Effector CD8-positive, alpha-beta T cell (primary cell): Measurements from ENCODE around the gene ELOB.

Experiments
- DNase-seq: peaks from one replicate; lab custom pipeline; 2025; lab: John Stamatoyannopoulos, UW
- total RNA-seq, 4 experiments: gene quantifications; one replicate each; lab custom pipeline; 2026; lab: John Stamatoyannopoulos, UW

The ELOB gene
- total RNA-seq, result 94.0 to 136 (median 104) reads per million in 4 experiments

DNA sequence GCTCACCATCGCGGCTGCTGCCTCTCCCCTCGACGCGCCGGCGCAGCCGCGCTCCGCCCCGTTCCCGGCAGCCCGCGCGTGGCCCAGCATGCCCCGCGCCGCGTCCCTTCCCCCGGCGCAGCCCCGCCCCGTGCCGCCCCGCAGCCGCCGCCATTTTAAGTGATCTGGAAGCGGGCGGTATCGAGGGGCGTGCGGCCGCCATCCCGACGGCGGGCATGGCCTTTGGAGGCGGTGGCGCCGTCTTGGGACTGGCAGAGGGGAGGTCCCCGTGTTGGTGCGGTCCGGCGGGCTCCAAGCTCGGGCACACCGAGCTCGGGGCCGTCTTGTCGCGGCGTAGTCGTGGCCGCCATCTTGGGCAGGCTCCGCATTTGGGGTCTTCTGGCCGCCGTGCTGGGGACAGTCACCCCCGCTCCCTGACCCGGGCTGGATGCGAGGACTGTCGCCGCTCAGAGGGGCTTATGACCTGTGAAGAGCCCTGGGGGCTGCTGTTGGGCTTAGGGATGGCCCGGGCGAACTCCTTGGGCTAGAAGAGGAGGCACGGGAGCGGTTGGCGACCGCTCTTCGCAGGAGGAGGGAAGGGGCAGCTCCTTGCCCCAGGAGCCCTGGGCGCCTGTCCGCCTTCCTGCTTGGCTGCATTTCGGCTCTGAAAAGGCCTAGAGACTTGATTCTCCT, at the start of gene ELOB:
Gene ELOB (minus strand): TSS at position 50 of the 672 bp plus-strand sequence. CDS start 41 bp downstream, at position 9.
- DNase-seq, result peak; percentile 82

DNA sequence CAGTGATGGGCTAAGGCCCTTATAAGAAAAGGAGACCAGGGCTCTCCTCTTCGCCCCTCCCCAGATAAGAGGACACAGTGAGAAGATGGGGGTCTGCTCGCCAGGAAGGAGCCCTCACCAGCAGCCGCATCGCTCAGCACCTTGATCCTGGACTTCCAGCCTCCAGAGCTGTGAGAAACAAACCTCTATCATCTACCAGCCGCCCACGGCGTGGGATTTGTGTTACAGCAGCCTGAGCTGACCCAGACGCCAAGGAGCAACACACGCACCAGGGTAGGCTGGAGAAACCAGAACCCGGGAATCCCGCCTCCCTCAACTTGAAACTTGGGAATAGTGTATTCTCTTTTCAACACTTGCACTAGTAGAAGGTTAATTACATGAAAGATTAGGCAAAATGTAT, 48.8 kb upstream of the ELOB start:
- no peak for DNase-seq

DNA sequence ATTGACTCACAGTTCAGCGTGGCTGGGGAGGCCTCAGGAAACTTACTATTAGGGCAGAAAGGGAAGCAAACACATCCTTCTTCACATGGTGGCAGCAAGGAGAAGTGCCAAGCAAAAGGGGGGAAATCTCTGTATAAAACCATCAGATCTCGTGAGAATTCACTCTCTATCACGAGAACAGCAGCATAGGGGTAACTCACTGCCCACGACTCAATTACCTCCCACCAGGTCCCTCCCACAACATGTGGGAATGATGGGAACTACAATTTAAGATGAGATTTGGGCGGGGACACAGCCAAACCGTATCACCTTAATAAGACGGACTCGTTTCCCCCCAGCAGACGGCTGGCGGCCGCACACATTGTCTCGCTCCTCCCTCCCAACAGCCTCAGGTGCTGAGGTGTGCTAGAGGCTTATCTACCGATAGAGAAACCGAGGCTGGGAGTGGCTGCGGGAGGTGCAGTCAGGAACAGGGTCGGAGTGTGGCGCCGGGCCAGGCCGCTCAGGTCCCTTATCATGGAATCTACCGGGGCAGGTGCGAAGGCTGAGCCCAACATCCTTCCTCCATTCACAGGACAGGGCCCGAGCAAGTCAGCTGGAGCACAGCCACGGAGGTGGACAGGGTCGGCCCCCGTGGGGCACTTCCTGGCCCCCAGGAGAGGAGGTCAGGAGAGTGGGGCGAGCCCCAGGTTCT, 48.1 kb upstream of the ELOB start:
- no peak for DNase-seq

DNA sequence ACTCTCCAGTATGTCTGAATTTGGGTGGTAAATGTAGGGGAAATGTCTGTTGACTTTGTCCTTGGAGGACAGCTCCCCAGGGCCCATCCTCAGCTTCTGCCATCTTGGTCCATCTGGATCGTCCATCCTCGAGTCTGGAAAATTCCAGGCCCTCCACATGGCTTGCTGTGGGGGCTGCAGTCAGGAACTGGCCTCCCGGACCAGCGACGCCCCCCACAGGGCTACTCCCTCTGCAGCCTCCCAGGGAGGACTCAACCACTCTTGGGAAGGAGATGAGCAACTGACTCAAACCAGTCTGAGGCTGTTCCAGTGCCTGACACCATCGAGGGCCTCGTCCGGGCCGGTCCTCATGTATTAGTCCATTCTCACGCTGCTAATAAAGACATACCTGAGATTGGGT, 47.5 kb upstream of the ELOB start:
- no peak for DNase-seq

DNA sequence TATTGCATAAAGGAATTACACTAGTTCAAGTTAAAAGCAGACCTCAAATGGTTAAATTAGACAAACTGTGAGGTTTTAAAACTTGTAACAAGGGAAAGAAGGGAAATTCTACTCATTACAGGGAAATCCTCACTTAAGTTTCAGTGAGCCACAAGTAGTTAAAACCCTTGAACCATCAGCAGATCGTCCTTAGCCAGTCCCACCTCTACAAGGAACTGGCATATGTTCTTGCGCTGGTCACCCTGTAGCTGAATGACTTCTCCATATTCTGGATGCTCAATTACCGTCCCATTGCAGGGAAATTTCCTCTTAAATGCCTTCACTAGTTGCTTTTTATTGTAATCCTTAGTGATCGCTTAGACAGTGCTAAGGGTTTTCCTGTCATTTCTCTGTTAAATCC, 45.4 kb upstream of the ELOB start:
- no peak for DNase-seq

DNA sequence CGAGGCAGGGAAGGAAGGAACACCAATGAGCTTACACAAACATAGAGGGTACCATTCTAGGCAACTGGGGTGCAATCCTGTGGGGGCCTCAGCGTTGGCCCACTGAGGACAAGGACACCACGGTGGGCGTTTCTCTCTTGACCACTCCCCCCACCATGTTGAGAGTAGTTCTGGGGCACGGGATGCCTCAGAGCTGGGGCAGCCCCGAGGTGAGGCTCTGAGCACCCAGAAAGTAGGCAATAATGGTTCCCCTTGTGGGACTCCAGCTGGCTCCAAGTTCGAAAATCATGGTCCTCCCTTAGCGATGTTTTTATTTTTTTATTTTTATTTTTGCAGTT, 45.0 kb upstream of the ELOB start:
- no peak for DNase-seq

DNA sequence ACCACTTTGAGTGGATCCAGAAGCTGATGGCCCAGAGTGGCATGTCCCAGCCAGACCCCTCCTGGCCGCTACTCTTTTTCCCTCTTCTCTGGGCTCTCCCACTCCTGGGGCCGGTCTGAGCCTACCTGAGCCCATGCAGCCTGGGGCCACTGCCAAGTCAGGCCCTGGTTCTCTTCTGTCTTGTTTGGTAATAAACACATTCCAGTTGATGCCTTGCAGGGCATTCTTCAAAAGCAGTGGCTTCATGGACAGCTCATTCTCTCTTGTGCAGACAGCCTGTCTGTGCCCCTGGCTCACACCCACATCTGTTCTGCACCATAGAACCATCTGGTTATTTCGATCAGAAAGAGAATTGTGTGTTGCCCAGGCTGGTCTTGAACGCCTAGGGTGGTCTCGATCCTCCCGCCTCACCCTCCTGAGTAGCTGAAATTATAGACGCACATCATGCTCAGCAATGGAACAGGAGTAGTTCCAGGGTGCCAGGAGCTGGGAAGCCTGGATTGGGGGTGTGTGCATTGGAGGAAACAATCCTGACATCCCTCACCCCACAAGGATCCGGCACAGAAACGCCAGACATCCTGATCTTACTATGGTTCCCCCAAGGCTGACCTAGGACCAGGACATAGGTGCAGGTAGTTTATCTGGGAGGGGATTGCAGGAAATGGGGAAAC, 44.5 kb upstream of the ELOB start:
- DNase-seq, result no peak

DNA sequence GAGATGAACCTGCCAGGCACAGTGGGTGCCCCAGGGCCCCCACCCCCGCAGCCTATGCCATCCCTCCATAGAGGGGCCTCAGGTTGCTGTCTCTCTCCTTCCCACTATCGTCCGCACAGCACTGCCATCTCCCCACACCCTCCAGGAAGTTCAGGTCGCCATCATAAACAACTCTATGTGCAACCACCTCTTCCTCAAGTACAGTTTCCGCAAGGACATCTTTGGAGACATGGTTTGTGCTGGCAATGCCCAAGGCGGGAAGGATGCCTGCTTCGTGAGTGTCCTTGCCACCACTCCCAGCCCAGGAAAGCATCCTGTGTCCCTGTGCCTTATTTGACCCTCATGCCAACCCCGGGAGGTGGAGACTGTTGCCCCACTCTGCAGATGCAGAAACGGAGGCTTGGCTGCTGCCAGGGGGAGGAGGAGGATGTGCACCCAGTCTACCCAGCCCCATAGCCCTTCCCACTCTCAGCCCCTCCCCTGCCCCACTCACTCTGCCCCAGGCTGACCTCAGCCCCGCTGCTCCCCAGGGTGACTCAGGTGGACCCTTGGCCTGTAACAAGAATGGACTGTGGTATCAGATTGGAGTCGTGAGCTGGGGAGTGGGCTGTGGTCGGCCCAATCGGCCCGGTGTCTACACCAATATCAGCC, 43.9 kb upstream of the ELOB start:
- no peak for DNase-seq

DNA sequence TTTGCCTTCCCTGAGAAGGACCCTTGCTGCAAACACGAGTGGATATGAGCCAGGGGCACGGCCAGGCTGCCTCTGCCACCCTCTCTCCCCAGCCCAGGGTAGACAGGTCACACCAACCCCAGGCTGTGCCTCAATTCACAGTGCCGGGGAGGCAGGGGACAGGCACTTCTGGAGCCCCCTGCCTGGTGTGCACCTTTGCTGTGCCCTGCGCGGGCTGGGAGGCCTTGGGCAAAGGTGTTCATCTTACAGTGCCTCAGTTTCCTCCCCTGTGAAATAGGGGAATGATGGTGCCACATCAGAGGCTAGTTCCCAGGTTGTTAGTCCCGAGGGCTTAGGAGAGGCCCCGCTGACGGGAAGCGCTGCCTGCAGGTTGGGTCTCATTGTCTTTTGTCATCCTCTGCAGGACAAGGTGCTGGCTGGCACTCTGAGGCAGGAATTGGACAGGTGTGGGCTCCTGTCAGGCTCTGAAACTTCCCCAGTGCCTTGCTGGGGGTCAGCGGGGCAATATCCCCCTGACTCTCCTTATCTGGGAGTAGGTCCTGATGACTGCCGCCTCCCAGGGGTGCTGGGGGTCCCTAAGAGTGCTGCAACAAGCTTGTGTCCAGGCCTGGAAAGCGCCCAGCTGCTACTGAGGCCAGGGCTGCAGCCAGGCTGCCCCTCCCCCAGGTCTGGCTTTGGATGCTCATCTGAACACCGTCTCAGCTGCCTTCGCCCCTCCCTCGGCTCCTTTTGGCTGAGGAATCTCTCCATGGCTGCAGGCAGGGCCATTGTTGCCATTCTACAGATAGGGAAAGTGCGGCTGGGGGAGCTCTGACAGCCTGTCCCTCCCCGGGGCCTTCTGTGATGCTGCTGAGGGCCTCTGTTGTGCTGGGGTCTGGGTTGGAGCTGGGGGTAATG, 43.1 kb upstream of the ELOB start:
- no peak for DNase-seq

DNA sequence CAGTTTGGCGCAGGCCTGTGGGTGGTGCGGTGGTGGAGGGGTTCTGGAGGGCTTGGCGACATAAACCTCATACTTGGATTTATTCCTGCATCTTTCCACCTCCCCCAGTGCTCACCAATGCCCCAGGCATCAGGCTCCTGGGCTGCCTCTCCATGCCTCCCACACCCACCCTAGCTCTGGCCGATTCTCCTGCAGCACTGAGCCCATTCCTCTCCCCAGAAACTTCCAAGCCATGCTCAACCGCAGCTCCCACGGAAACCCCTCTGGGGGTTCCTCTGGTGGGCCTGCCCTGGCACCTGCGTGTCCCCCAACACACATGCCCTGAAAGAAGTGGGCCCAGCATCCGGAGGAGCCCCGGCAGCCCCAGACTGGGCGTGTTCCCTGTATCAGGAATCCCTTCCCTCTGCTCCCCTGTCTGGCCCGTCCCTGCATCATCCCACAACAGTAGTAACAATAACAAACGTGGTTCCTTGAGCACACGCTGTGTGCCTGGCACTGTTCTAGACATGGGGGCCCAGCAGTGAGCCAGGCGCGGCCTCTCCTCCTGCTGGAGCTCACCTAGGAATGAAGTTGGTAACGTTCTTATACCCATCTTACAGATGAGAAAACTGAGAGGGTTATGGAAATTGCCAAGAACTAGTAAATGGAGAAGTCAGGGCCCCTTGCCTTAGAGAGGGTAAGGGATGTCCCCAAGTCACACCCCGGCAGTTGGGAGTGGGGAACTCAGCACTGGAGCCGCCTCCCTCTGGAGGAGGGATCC, 42.3 kb upstream of the ELOB start:
- no peak for DNase-seq

DNA sequence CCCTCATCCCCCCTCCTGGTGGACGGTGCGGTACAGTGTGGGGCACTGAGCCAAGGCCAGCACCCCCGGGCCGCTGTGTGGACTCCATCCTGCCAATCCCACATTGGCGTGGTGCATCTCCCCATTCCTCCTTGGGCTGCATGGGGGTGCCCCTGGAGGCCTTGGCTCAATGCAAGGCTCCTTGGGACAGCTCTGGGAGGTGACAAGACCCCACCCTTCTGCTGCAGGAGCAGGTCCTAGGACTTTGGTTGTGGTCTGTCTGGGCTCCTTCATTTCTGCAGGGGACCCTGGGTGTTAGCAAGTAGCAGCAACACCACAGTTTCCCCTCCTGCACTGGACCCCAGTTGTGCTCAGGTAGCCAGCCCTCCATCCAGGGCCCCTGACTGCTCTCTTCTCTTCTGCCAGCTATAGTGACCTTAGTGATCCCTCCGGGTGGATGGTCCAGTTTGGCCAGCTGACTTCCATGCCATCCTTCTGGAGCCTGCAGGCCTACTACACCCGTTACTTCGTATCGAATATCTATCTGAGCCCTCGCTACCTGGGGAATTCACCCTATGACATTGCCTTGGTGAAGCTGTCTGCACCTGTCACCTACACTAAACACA, 41.3 kb upstream of the ELOB start:
- no peak for DNase-seq

DNA sequence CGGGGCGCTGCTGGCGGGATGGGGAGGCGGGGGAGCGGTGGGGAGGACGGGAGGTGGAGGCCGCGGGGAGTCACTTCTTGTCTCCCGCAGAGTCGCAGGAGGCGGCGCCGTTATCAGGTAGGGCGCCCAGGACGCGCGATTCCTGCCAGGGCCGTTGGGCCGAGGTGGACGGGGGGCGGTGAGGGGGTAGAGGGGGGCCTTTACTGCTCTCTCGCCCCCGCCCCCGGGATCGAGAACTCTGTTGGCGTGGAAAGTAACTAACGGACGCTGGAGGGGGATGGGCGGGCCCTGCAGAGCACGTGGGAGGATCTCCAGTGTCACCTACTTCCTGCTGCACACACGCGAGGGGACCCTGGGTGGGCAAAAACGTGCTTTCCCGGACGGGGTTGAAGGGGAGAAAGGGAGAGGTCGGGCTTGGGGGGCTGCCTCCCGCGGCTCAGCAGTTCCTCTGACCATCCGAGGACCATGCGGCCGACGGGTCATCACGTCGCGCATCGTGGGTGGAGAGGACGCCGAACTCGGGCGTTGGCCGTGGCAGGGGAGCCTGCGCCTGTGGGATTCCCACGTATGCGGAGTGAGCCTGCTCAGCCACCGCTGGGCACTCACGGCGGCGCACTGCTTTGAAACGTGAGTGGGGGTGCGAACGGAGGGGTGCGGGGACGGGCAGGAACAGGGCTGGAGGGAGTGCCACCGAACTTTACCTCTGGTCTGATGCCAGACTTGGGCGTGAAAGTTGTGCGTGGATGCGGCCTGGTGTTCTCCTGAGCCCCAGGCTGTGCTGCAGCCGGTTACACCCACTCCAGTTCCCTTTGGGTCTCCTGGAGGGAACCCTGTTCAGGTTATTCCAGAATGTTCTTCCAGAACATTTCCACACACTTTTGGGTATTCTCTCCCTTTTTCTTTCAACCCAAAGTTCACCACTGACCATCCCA, 40.5 kb upstream of the ELOB start:
- DNase-seq, result no peak

DNA sequence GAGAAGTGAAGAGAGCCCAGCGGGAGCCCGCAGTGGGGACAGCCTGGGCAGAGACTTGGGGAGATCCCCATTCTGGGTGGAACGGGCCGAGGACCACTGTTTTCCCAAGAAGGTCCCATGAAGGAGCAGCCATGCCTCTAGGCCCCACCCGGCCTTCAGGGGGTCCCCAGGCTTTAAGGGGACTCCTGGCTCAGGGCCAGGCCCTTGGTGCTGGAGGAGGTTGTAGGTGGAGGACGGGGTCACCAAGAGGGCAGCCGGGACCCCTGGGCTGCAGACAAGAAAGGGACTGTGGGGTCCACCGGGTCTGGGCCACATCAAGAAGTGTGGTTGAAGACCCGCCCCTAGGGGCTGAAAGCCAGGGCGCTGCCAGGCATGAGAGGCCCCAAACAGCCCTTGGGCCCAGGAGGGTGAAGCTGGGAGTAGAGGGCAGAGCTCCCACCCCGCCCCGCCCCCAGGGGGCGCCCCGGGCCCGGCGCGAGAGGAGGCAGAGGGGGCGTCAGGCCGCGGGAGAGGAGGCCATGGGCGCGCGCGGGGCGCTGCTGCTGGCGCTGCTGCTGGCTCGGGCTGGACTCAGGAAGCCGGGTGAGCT, 39.8 kb upstream of the ELOB start, which contains the start of gene PRSS21:
Gene PRSS21 (plus strand): TSS at position 487 of the 589 bp plus-strand sequence. CDS start 32 bp downstream, at position 519.
- DNase-seq, result peak; percentile 17

DNA sequence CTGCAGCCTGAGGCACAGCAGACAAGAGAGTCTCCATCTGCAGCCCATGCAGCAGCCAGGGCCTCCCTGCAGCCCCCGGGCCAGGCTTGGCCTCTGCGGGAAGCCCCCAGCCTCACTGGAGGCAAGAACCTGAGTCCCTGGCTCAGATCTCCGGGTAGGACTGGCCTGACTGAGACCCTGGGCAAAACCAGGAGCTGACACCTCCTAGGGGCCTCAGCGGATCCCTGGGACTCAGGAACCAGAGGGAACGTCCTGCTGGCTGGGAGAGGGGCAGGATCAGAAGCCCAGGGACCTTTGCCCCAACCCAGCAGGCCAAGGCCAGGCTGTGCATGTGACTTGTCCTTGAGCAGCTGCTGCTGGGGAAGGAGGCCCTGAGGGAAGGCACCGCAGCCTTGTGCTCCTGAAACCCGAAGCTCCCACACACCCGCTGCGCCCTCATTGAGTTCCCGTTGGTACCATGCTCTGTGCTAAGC, 38.3 kb upstream of the ELOB start:
- no peak for DNase-seq

DNA sequence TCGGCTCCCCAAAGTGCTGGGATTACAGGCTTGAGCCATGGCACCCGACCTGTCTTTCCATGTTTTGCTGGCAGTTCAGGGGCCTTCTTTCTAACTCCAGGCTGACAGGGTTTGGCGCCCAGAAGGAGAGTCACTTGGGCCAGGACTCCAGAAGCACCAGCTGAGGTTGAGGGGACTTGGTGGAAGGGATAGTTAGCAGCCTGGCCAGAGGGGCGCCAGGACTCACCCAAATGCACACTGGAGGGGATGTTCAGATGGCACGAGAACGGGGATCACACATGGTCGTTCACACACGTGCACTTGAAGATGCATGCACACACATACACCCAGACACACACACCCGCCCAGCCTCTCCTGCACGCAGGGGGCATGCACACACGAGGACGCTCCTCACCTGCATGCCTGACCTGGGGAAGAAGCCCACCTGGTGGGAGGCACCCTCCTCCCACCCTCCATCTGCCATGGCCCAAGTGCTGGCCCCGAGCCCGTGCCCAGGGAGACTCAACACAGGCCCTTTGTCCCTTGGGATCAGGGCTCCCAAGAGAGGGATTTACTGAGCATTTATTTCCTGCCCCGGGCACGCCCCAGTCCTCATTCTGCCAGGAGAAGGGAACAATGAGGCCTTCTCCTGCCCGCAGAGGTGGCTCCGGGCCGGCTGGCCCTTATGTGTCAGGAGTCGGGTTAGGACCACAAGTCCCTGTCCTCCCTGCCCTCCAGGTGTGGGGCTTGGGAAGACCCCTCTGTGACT, 37.6 kb upstream of the ELOB start:
- no peak for DNase-seq

DNA sequence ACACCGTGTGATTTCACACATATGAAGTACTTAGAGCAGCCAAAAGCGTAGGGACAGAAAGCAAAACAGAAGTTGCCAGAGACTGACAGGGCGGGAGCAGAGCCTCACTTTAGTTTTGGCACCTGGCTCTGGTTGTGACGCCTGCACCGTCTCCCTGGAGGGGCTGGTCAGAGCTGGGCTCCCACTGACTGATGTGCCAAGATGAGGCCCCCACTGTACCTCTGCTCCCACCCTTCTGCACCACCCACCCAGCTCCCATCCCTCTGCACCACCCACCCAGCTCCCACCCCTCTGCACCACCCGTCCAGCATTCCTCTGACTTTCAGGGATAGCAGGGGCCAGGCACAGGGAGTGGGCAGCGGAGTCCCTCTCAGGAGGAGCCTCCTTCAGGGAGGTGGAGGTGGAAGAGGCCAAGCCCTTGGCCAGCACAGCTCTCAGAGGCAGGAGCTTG, 36.7 kb upstream of the ELOB start:
- no peak for DNase-seq

DNA sequence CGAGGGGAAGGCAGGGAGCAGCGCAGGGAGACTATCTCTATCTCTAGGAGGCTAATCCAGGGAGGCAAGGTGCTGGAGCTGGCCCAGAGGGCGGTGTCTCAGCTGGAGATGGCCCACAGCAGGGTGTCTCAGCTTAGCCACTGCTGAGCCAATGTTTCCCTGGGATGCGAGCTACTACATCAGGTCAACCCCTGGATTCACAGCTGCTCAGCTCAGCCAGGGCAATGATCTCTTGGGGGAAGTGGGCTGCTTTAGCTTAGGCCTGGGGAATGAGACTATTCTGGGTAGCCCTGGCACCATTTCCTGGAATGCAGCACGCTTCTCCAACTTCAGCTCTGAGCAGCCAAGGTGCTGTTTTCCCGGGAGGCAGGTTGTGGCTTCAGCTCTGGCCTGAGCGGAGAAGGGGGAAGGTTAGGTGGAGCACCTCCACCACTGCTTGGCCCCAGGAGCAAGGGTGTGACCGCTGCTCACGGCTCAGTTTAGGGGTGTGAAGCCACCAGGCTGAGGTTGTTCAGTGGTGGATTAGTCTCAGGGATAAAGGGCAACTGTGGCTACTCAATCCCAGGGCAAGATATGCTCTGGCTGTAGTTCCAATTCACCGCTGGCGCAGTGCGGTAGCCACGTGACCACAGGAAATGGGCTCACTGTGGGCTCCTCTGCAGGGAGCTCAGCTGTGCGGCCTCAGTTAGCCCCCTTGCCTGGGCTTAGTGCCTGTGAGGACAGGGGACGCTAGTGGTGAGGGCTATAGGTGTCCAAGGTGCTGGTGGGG, 34.8 kb upstream of the ELOB start:
- no peak for DNase-seq
